Stimulated activated CD4-positive, alpha-beta T cell treated with anti-CD3 and anti-CD28 coated beads, Interleukin-1b, Interleukin-23, amount 100 ng/mL, for 24 hours (primary cell): ENCODE results near the gene KLRC4.
"Not testable (repeated sequence)": the region's sequence is repeated elsewhere in the genome, so short reads cannot be mapped to it uniquely, and the experiment has no call there.

Source experiments
- DNase-seq, 4 experiments: peaks; one replicate each; pipeline ENCODE4 v3.0.0-alpha.2; 2020; ENCODE audit warnings: low read depth in 4 of 4, low spot score in 1 of 4

KLRC4 gene

GRCh38 chr12:10368206-10369171 lies 41.1 kb downstream of the KLRC4 start:
- DNase-seq = no peak

GRCh38 chr12:10367714-10368113 lies 41.8 kb downstream of the KLRC4 start:
- DNase-seq = not testable (repeated sequence)

- no peak for DNase-seq
Observed at GRCh38 chr12:10366875-10367274, 42.7 kb downstream of the KLRC4 start.

GRCh38 chr12:10365696-10366405 lies 43.7 kb downstream of the KLRC4 start:
- DNase-seq = no peak

- DNase-seq = peak in 1 of 4 experiments; percentile 21
Observed at GRCh38 chr12:10364815-10365622, 44.5 kb downstream of the KLRC4 start.

- DNase-seq = no peak
Observed at GRCh38 chr12:10363914-10364814, 45.4 kb downstream of the KLRC4 start.

- no peak for DNase-seq
Observed at GRCh38 chr12:10363658-10363913, 46.0 kb downstream of the KLRC4 start.

- no peak for DNase-seq
Observed at GRCh38 chr12:10362828-10363657, 46.5 kb downstream of the KLRC4 start.

GRCh38 chr12:10362325-10362724 lies 47.2 kb downstream of the KLRC4 start:
- no peak for DNase-seq

- no peak for DNase-seq
Observed at GRCh38 chr12:10361622-10362021, 47.9 kb downstream of the KLRC4 start.

- DNase-seq = no peak
Observed at GRCh38 chr12:10361084-10361483, 48.5 kb downstream of the KLRC4 start.

- DNase-seq = no peak
Observed at GRCh38 chr12:10358969-10359368, 50.6 kb downstream of the KLRC4 start.

GRCh38 chr12:10358131-10358530 lies 51.4 kb downstream of the KLRC4 start:
- no peak for DNase-seq
